Coronary artery (tissue), 2 donors: ENCODE data around the gene OTULINL.

ENCODE experiments used
- DNase-seq: peaks from one replicate; pipeline ENCODE4 v3.0.0-alpha.2; 2017; ENCODE audit warnings: low spot score
- H3K27ac ChIP-seq, 2 donors: fragments of 200-600 bp; sonication (generic); one replicate each; pipeline ENCODE4 v1.5.1; 2016 to 2019
- H3K4me3 ChIP-seq: fragments of 200-600 bp; sonication (generic); 2 replicates; pipeline ENCODE4 v1.5.1; 2016; ENCODE audit warnings: mild to moderate bottlenecking, moderate library complexity
- CTCF ChIP-seq: fragments of 200-600 bp; sonication (generic); IDR thresholded peaks from one replicate; pipeline ENCODE4 v1.5.1; 2019; ENCODE audit warnings: antibody characterized with exemption

Gene OTULINL

GRCh38 chr5:14576206-14576605 lies 5.4 kb upstream of the OTULINL start:
- Histone ChIP-seq H3K4me3 (no peak overlapping the region), H3K27ac (no peak overlapping the region)
- no peak for DNase-seq
- no peak for TF ChIP-seq CTCF

- no peak overlapping the region for H3K27ac ChIP-seq
- no peak for DNase-seq
- no peak for TF ChIP-seq CTCF
- H3K4me3 ChIP-seq, result no peak overlapping the region
Measured at GRCh38 chr5:14577079-14577725, 4.4 kb upstream of the OTULINL start.

- no peak overlapping the region for H3K4me3 ChIP-seq
- no peak overlapping the region for H3K27ac ChIP-seq
- TF ChIP-seq CTCF, result no peak
- DNase-seq, result no peak
Measured at GRCh38 chr5:14577971-14578370, 3.6 kb upstream of the OTULINL start.

- no peak for TF ChIP-seq CTCF
- H3K27ac ChIP-seq, result no peak overlapping the region
- DNase-seq, result no peak
- H3K4me3 ChIP-seq, result no peak overlapping the region
Measured at GRCh38 chr5:14579246-14579645, 2.3 kb upstream of the OTULINL start.

- no peak for TF ChIP-seq CTCF
- Histone ChIP-seq H3K4me3 (no peak overlapping the region), H3K27ac (no peak overlapping the region)
- DNase-seq, result no peak
Measured at GRCh38 chr5:14579731-14580397, 1.7 kb upstream of the OTULINL start.

GRCh38 chr5:14580398-14581034 lies 1.1 kb upstream of the OTULINL start:
- no peak for TF ChIP-seq CTCF
- no peak overlapping the region for H3K27ac ChIP-seq
- peak overlapping the region; percentile 94 for H3K4me3 ChIP-seq
- DNase-seq, result no peak
